A673 (cell line): ENCODE results near the gene RGS9BP. TPM values are rescaled to one million over a fixed set of nuclear protein-coding genes. Genes with fewer than 3 reads are reported as not detected.

ENCODE experiments used
- BruUV-seq: library from RNA; stranded (reverse); fragments of 400-500 nt; replicated peaks from 2 replicates; lab custom pipeline; 2021; lab: Mats Ljungman, UMichigan
- CTCF ChIA-PET: fragments of 300-600 bp; sonication (Branson Sonifier 250); formaldehyde crosslinking; loops from one replicate; lab custom pipeline; 2022; ENCODE audit warnings: antibody characterized with exemption; lab: Charles Lee
- POLR2A ChIA-PET: fragments of 300-600 bp; sonication (Branson Sonifier 250); formaldehyde crosslinking; loops from one replicate; lab custom pipeline; 2022; ENCODE audit warnings: antibody characterized with exemption; ENCODE audit not compliant: low non-redundant PET; lab: Charles Lee
- DNase-seq: peaks from one replicate; pipeline ENCODE4 v3.0.0-alpha.2; 2015; ENCODE audit warnings: low spot score
- H3K27ac ChIP-seq: fragments of 200-600 bp; sonication (generic); 2 replicates; pipeline ENCODE4 v1.5.1; 2016; ENCODE audit warnings: mixed run types, low read depth, mild to moderate bottlenecking, mixed read lengths, antibody characterized with exemption, low read length; ENCODE audit not compliant: poor library complexity, severe bottlenecking
- H3K27me3 ChIP-seq: fragments of 200-600 bp; sonication (generic); replicated peaks from 2 replicates; pipeline ENCODE4 v1.6.1; 2017; ENCODE audit warnings: mixed run types, low read depth, mild to moderate bottlenecking, mixed read lengths, antibody characterized with exemption, low read length; ENCODE audit not compliant: insufficient read depth, poor library complexity
- H3K36me3 ChIP-seq: fragments of 200-600 bp; sonication (generic); 2 replicates; pipeline ENCODE4 v1.6.1; 2016; ENCODE audit warnings: mixed run types, mild to moderate bottlenecking, mixed read lengths, antibody characterized with exemption, low read length; ENCODE audit not compliant: insufficient read depth, poor library complexity, severe bottlenecking
- H3K4me1 ChIP-seq: fragments of 200-600 bp; sonication (generic); 2 replicates; pipeline ENCODE4 v1.6.1; 2017; ENCODE audit warnings: mixed run types, mild to moderate bottlenecking, mixed read lengths, antibody characterized with exemption, low read length; ENCODE audit not compliant: insufficient read depth, poor library complexity, severe bottlenecking
- H3K4me3 ChIP-seq: fragments of 200-600 bp; sonication (generic); 2 replicates; pipeline ENCODE4 v1.5.1; 2016; ENCODE audit warnings: low read depth, mixed run types, mild to moderate bottlenecking, mixed read lengths, low read length; ENCODE audit not compliant: poor library complexity, severe bottlenecking
- H3K9me3 ChIP-seq: fragments of 200-600 bp; sonication (generic); 2 replicates; pipeline ENCODE4 v1.6.1; 2016; ENCODE audit warnings: mixed run types, low read depth, mild to moderate bottlenecking, mixed read lengths, antibody characterized with exemption, low read length; ENCODE audit not compliant: poor library complexity, severe bottlenecking
- CTCF ChIP-seq: fragments of 300-800, 200-600 bp; sonication (generic); conservative IDR thresholded peaks from 2 replicates; pipeline ENCODE4 v1.5.1; 2017; ENCODE audit warnings: low read depth, mild to moderate bottlenecking, antibody characterized with exemption, low read length, moderate library complexity, mixed read lengths
- EZH2 ChIP-seq: fragments of 200-600 bp; sonication (generic); IDR thresholded peaks from 2 replicates; pipeline ENCODE4 v1.6.1; 2017; ENCODE audit warnings: borderline replicate concordance, low read depth, mild to moderate bottlenecking, mixed read lengths, antibody characterized with exemption, low read length; ENCODE audit not compliant: poor library complexity, severe bottlenecking
- intact Hi-C: fragments of 100-400 bp; cut with micrococcal nuclease; formaldehyde crosslinking; loops from one replicate; pipeline ENCODE4 v1.10.0; 2022; ENCODE audit not compliant: unreplicated experiment
- total RNA-seq: library from RNA; stranded (reverse); gene quantifications from 2 replicates; pipeline ENCODE4 v1.2.3, GENCODE V29; 2021

The RGS9BP gene
- total RNA-seq, 1 experiment from 2014 or later, result 0.15 TPM

- no peak overlapping the region for H3K27ac ChIP-seq
- TF ChIP-seq CTCF (no peak), EZH2 (no peak)
- ChIA-PET CTCF (no interaction called here), POLR2A (no interaction called here)
- H3K4me3 ChIP-seq, result no peak overlapping the region
- BruUV-seq, result no TSS peak
- no peaks in the 10 kb centered on the region for H3K9me3 ChIP-seq
- H3K27me3 ChIP-seq, result no peaks in the 10 kb centered on the region
- intact Hi-C loops, result no loop called here
- DNase-seq, result no peak
- no peaks in the 10 kb centered on the region for H3K36me3 ChIP-seq
- H3K4me1 ChIP-seq, result peaks cover 8% of the 10 kb centered on the region
Measured at GRCh38 chr19:32682317-32682716, 6.7 kb downstream of the RGS9BP start.

- no peak overlapping the region for H3K4me3 ChIP-seq
- intact Hi-C loops, result no loop called here
- no peak overlapping the region for H3K27ac ChIP-seq
- CTCF ChIA-PET, result interaction anchor here (0.7 kb wide), 1 partner anchor 290 kb away, joined by 3 read pairs; no protein-coding TSS in a partner anchor
- H3K36me3 ChIP-seq, result no peaks in the 10 kb centered on the region
- H3K9me3 ChIP-seq, result no peaks in the 10 kb centered on the region
- no peak for TF ChIP-seq EZH2
- TF ChIP-seq CTCF, result no peak
- DNase-seq, result no peak
- no peaks in the 10 kb centered on the region for H3K4me1 ChIP-seq
- POLR2A ChIA-PET, result interaction anchor here (0.7 kb wide), 1 partner anchor 51 kb away, joined by 3 read pairs; no protein-coding TSS in a partner anchor
- no peaks in the 10 kb centered on the region for H3K27me3 ChIP-seq
- BruUV-seq, result no TSS peak
Measured at GRCh38 chr19:32686847-32687475, 11.3 kb downstream of the RGS9BP start.

GRCh38 chr19:32687681-32688080 lies 12.0 kb downstream of the RGS9BP start:
- no peaks in the 10 kb centered on the region for H3K9me3 ChIP-seq
- DNase-seq, result no peak
- no TSS peak for BruUV-seq
- H3K27ac ChIP-seq, result no peak overlapping the region
- ChIA-PET POLR2A (no interaction called here), CTCF (interaction anchor here (0.7 kb wide), 1 partner anchor 289 kb away, joined by 3 read pairs; no protein-coding TSS in a partner anchor)
- intact Hi-C loops, result no loop called here
- no peaks in the 10 kb centered on the region for H3K36me3 ChIP-seq
- TF ChIP-seq EZH2, result no peak
- no peak for TF ChIP-seq CTCF
- no peak overlapping the region for H3K4me3 ChIP-seq
- no peaks in the 10 kb centered on the region for H3K27me3 ChIP-seq
- H3K4me1 ChIP-seq, result no peaks in the 10 kb centered on the region
